Activated T-cell treated with anti-CD3 and anti-CD28 coated beads for 1 hour (primary cell): ENCODE measurements around the gene HOXB7.

Experiments used
- DNase-seq: peaks from one replicate; pipeline ENCODE4 v3.0.0-alpha.2; 2020; ENCODE audit warnings: low read depth

HOXB7 gene

DNA sequence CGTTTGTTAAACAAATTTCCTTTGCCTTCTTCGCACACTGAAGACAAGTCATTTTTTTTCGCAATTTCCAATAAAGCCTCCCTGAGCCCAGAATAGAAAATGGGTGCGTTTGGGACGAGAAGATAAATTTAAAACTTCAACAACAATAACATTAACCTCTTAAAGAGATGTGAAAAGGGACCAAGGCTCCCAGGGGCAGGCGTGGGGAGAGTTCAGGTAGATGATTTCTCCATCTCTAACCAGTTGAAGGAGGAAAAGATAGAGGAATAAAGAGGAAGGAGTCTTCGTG, 31.4 kb downstream of the HOXB7 start:
- no peak for DNase-seq

DNA sequence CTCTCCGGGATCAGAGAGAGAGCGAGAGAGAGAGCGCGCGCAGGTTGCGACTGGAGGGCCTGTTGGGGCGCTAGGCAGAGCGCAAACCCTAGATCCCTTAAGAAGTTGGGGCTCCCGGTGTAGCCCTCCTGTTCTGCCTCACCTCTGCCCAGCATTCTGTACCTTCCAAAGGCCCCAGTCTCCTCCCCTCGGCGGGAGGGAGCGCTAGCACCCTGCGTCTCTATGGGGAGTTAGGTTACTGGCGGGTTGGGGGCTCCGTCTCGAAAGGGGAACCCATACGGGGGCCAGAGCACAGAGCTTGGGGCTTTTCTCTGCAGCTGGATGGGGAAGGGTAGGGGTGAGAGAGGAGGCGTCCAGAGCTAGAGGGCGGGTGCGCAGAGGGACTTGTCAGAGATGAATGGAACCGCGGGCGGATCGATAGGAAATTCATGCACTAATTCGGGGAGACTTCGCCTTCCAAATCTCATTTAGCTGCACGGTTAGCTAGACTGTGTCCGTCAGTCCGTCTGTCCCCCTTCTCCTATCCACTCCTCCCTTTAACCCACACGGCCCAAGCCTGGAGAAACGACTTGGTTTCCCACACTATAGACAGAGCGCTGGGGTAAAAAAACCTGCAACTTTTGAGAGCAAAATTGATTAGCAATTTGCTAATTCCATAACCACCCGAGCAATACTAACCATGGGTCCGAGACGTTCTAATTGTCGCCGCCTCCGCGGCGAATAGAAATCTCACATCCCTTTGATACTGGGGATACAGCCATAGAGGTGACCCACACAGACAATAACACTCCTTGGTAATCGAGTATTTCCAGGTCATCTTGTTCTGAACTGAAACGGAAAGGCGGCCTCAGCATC, 32.0 kb downstream of the HOXB7 start:
- no peak for DNase-seq

DNA sequence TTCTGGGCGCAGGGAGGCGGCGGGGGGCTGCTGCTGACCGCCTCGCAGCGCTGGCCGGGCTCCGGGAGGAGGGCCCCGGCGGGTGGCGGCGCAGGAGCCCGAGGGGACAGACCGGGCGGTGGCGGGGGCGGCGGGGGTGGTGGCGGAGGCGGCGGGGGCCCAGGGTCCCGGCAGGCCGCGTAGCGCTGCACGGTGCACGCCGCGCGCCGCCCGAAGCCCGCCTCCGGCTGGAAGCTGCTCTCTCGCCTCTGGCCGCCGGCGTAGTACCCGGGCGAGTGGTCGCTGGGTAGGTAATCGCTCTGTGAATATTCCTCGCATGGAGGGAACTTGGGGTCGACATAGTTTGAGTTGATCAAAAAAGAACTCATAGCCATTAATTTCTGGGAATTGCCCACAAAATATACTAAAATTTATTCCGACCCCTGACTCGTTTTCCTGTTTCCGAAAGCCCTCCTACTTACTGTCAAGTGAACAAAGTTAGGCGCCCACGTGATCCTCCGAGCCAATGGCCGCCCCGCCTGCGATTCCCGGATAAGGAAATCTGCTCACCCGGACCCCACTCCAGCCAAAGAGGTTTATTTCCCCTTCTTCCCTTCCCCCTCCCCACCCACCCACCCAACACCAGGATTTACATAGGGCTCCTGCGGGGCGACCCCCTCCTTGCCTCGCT, 32.7 kb downstream of the HOXB7 start, which contains the start of gene HOXB4:
TSS of gene HOXB4 (minus strand) at position 405 of the 670 bp plus-strand sequence. CDS start at position 374, 31 bp downstream.
- no peak for DNase-seq

DNA sequence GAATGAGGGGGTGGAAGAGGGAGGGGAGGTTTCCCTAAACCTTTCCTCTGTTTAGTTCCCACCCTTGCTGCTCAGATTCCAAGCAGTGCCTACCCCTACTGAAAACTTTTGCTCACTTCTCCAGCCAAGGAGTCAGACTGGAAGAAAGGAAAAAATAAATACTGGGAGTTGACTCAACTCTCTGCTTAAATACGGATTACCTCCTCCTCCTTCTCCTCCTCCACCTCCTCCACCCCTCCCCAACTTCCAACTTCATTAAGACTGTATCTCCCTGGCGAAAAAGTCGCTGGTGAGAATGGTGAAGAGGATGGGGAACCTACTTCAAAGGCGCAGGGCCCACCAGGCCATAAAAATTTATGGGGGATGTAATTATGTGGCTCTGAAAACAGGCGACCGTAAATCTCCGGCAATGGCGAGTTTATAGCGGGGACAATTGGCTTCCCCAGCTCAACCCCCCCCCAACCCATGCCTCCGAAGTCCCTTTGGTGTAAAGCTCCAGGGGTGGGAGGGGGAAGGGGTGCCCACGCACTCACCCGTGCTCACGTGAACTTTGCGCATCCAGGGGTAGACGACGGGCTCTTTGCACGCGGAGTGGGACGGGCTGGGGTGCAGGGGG, 33.4 kb downstream of the HOXB7 start:
- no peak for DNase-seq

DNA sequence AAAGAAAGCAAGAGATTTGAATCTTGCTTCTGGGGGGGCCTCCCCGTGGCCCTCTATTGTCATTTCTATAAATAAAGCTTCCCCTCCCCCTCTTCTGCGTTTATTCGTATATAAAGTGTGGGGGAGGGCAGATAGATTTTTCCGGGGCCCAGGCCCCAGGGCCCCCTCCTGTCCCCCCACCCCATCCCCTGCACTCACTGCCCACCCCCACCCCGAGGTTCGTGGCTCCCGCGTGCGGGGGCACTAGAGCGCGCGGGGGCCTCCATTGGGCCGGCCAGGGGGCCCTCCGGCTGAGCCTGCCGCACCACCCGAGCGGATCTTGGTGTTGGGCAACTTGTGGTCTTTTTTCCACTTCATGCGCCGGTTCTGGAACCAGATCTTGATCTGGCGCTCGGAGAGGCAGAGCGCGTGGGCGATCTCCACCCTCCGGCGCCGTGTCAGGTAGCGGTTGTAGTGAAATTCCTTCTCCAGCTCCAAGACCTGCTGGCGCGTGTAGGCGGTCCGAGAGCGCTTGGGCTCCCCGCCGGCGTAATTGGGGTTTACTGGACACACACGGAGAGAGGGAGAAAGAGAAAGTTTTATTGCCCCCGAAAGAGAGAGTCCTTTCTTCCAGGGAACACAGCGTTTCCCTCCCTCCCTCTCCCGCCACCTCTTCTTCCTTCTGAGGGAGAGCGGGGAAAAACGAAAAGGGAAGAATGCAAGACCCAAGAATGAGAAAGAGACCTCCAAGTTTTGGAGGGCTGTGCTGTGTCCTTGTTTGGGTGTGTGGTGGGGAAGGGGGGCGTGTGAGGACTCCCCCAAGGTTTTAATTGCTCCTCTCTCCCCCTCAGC, 34.1 kb downstream of the HOXB7 start:
- no peak for DNase-seq

DNA sequence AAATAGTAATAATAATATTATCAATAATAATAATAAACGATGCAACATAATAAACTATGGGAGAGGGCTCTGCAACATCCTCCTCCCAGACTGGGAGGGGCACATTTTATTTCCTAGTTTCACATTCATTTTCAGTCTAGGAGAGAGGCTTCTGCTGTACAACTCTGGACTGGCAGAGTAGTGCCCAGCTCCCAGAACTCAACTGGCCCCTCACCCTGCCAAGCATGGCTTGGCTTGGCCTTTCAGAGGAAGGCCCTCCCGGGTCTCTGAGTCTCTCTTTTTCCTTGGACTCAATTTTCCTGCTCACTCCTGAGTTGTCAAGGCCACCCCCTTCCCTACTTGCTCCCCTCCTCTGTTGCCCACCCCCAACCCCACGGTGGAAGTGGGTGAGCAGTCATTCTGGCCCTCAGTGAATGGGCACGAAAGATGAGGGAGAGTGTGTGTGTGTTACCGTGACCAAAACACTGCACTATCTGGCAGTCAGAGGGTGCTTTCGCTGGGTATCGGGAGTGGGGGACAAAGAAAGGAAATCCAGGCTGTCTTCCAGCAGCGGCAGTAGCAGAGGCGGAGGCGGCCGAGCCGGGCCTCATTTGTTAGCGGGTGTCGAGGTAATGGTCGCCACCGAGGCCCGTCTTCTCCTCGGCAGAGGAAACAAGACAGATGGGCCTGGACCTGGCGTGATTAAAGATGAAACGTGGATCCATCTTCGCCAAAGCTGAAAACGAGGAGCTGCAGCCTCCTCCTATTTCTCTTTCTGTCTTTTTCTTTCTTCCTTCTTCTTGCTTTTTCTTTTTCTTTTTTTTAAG, 34.9 kb downstream of the HOXB7 start:
- no peak for DNase-seq

DNA sequence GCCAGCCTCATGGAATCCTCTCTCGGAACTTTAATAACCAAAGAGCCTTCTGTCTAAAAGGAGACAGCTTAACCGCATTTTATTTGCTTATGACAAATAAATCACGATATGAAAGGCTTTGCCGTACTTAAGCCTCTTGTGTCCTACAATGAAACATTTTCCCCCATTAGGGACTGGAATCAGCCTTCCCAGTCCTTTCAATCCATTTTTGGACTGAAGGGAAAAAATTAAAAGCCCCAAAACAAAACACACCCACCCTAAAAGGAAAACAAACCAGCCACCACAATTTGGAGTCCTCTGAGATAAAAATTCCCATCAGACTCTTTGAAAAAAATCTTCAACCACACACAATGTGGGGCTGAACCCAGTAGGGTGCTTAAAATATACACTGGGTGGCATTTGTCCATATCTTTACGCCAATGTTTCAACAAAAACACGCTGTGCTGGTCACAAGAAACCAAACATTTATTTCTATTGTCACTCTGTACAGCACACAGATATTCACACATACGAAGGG, 35.7 kb downstream of the HOXB7 start:
- DNase-seq, result no peak

DNA sequence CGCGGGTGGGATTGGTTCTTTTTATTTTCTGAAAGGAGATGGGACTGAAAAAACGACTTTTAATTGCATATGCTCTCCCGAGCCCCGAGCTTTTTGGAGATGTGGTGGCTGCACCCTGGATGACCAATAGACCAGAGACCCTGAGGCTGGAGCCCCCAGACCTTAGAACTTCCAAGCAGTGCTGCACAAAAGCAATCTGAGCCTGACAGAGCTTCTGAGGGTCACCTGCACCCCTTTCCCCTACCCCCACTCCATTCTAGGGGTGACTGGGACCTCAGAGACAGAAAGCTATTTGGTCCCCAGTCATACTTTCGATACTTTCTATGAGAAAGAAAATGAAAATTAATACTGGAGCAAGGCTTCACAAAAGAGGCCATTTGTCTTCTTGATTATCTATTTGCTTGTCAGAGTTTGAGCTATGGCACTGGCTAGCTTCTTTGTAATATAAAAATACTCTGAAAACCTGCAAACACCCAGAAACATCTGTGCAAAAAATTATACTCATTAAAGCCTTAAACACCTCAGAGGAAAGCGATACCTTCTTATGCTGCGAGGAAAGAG, 36.2 kb downstream of the HOXB7 start:
- no peak for DNase-seq

DNA sequence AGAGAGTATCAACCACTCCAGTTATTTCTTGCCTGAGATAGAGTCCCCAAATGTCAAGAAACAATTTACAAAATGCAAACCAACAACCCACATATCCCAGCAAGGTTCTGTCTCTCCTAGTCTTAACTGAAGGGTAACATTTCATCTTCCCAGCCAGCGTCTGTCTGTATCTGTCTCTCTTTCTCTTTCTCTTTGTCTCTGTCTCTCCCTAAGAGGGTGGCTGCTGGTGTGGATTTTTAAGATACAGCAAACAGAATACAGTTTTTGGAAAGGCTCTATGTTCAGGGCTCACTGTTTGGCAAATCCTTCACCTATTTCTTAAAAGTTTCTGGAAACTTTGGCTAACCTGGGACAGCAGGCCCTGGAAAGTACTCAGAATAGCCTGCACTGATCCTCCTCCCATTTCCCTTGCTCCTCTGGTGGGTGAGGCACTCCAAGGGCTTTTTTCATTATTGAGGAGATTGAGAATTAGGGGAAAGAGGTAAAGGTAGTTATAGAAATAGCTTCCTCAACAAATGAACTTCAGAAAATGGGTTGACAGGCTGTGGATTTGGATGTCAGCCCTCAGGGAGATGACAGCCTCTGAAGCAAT, 38.9 kb downstream of the HOXB7 start:
- DNase-seq, result no peak

DNA sequence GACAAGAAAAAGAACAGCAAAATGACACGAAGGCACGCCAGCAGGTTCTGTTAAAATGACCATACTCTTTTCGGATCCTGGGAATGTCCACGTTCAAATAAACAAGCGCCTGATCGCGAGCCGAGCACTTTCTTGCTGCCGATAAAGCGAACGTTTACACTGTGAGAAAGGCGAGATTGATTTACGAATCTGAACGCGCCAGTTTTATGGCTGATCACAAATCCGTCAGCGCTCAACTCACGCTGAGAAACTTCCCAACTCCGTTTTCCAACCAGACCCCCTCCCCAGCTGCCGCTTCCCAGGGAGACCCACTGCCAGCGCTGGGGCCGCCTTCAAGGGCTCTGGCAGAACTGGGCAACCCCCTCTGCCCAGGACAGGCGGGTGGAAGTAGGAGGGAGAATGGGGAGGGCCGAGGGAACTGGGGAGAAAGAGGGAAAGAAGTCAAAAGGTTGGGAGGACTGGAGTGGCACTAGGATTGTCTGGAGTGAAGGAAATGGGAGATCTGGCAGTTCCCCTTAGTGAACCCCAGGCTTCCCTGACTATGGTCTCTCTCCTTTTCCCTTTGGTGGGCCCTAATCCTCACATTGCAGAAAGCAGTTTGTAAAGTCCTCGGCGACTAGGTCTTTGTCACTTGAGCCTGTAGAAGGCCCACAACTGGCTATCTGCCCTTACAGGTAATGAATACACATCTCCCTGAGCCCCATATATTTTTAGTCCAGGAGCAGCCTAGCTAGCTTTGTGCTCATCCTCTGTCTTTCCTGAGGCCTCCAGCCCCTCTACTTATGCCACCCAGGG, 39.6 kb downstream of the HOXB7 start:
- DNase-seq, result no peak

DNA sequence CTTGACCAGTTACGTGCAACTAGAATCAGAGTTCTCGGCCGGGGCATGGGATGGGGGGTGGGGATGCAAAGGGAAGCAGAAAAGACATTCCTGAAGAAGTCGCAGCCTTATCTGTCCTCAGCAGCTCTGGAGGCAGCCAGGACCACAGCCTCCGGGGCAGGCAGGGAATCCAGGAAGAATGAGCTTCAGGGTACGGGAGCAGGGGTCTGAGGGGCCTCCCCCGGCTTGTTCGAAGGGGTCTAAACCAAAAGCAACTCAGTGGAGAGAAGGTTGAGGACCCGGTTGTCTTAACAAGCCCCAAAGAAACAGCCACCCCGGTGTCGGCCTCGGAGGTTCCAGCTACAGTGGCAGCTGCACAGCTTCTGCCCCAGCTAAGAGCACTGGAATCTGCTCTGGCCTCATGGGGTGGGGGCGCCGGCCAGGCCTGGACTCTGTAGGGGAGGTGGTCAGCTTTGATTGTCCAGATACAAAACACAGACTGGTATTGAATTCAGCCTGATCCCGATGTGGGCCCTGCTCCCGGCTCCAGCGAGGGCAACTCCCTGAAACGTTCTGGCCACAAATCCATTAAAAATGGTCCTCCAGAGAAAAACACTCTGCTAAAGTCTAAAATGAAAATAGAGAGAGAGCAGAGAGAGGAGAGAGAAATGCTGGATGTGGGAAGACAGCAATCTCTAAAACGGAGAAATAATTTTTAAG, 40.3 kb downstream of the HOXB7 start:
- no peak for DNase-seq

DNA sequence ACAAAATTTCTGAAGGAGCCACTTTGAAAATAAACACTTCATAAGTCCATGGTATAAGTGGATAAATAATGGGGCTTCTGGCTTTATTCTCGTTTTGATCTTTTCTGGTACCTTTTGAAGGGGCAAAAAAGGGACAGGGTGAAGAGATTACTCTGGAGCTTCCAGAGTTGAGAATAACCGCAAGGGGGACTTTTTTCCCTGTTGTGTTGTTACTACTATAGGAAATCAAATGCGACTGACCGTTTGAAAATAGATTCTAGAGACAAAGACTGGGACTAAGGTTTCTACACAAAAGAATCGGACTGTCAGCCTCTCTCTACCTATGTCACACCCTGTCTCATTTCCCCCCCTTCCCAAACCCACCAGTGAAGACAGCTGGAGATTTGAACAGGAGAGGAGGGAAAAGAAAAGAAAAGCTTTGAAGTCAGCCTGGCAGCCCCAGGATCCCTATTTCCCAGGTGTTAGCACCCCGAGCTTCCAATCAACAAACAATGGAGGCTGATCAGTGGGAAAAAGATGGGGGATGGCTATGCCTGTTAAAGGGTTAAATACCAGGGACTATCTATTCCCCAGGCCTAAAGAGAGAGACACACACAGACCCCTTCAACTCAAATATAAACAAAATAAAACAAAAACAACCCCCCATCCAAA, 41.0 kb downstream of the HOXB7 start:
- DNase-seq, result no peak

DNA sequence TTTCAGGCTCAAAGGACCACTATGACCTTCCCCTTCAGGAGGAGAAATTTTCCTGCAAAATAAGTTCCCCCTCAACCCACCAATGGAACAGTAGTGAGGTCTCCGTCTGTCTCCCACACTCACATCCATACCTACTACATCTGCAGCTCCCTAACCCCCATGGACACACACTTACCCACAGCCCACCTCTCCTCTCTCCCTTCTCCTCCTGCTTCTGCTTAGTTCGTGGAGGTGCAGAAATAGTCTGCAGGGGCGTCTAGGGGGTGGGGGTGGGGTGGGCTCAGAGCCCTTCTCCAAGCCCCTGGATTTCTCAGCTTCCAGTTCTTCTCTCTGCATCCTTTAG, 41.6 kb downstream of the HOXB7 start:
- no peak for DNase-seq

DNA sequence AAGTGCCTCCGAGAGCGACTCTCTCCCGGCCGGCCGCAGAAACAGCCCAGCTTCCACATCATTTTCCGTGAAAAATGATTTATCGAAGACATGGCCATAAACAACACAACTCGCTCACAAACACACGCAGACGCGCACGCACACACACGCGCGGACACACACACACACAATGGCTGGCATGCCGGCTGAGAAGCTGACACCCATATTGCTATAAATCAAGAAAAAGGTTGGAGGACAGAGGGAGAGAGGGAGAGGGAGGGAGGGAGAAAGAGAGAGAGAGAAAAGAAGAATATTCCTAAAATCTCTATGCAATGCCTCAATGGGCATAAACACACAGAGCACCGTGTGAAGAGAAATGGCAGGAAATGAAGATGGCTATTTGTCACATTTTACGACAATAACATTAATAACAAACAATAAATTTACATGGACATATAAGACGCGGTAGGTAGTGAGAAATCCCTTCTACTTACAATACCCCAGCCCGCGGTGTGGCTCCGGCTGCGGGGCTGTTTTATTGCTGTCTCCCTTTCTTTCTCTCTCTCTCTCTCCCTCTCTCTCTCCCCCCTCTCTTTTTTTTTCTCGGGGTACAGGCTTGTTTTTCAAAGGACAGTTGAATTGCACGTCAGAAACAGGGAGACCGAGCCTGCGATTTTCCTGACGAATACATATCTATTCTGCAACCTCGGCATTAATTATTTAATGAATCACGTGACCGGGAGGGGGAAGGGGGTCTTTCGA, 42.1 kb downstream of the HOXB7 start:
- no peak for DNase-seq

DNA sequence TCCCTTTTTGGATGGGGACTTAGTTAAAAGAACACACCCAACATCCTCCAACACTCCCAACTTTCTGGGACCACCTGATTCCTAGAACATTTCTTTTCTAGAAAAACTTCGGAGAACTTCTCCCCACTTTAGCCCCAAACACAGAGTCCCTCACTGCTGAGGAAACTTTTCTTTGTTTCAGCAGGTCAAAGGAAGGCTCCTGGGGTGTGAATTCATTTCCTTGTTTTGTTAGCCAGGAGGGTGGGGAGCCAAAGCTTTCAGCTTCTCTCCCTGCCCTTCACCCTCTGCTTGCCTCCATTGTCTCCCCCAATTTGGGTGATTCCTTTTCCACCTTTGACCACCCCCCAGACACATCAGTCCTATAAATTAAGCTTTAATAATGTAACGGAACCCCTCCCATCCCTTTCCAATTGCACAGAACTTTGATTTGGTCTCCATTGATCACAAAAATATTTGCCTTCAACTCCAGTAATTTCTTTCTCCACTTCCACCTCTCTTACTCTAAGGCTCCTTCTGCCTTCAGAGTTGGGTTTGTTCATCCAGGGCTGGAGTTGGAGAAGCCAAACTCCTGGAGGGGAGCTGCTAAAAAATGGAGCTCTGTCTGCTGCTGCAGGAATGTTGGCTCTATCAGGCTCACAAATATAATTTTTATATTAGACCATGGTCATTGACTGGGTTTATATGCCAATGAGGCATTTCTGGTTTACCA, 43.0 kb downstream of the HOXB7 start:
- no peak for DNase-seq

DNA sequence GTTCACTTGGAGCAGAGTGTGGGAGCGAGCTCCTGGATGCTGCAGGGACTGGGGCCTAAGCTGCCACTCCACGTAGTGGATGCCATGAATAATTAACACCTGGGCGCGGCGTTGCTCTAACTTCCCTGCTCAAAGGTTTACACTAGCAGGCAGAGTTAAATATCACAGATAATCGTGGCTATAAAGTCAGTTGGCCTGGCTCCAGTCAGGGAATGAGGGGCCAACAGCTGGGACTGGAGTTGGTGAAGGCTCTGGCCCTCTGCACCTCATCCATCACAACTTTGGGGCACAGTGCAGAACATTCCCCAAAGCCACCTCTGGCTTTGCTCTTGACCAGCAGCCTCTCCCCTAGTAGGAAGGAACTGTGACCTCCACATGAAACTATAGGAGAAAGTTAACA, 43.6 kb downstream of the HOXB7 start:
- no peak for DNase-seq

DNA sequence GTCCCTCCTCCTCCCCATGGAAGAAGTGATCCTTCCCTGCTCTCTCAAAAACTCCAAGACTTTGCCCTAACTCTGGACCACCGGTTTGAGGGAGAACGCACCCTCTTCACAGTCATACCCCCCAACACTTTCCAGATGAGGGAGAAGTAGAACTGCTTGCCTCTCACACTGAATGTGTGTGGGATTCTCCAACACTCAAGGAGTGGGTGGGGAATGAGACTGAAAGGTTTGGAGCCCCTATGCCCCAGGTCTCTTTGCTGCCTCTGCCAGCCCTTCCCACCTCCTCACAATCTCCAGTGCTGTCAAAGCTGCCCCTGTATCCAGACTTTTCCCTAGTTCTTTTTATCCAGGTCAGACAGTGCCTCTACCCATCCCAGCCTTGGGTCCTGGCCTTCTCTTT, 44.1 kb downstream of the HOXB7 start:
- DNase-seq, result no peak
